AG10803 (cell line): ENCODE data around the gene ATRN.

Experiments used
- DNase-seq: peaks from one replicate; pipeline ENCODE4 v3.0.0; 2010; ENCODE audit warnings: low read depth
- H3K4me3 ChIP-seq: 2 replicates; pipeline ENCODE4 v1.5.1; 2011; ENCODE audit warnings: mild to moderate bottlenecking, low read length, control low read depth
- TF ChIP-seq, protein P1 (sequence below): conservative IDR thresholded peaks from 2 replicates; pipeline ENCODE4 v1.5.1; 2011; ENCODE audit warnings: mild to moderate bottlenecking, low read length, control low read depth, inconsistent platforms

Gene ATRN

DNA sequence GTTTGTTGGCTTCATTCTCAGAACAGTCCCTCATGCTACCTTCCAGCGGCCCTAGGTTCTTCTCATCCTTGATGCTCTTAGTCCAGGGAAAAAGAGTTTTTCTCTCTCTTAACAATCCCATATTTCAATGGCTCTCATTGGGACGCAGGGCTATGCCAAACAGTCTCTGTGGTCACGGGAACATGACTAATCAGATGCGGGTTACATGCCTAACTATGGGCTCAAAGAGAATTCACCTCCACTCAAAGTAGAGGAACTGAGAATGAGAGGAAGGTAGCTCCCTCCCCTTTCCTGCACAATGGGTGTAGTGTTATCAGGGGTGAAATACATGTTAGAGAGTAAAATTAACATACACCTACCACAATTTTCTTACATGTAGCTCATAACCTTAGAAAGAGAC is 18.1 kb upstream of the ATRN start:
- no peak for DNase-seq
- TF ChIP-seq, protein P1, sequence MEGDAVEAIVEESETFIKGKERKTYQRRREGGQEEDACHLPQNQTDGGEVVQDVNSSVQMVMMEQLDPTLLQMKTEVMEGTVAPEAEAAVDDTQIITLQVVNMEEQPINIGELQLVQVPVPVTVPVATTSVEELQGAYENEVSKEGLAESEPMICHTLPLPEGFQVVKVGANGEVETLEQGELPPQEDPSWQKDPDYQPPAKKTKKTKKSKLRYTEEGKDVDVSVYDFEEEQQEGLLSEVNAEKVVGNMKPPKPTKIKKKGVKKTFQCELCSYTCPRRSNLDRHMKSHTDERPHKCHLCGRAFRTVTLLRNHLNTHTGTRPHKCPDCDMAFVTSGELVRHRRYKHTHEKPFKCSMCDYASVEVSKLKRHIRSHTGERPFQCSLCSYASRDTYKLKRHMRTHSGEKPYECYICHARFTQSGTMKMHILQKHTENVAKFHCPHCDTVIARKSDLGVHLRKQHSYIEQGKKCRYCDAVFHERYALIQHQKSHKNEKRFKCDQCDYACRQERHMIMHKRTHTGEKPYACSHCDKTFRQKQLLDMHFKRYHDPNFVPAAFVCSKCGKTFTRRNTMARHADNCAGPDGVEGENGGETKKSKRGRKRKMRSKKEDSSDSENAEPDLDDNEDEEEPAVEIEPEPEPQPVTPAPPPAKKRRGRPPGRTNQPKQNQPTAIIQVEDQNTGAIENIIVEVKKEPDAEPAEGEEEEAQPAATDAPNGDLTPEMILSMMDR, result no peak
- H3K4me3 ChIP-seq, result no peak overlapping the region

GRCh38 chr20:3454831-3455230 is 16.0 kb upstream of the ATRN start:
- DNase-seq, result no peak
- TF ChIP-seq, protein P1, result no peak
- no peak overlapping the region for H3K4me3 ChIP-seq

DNA sequence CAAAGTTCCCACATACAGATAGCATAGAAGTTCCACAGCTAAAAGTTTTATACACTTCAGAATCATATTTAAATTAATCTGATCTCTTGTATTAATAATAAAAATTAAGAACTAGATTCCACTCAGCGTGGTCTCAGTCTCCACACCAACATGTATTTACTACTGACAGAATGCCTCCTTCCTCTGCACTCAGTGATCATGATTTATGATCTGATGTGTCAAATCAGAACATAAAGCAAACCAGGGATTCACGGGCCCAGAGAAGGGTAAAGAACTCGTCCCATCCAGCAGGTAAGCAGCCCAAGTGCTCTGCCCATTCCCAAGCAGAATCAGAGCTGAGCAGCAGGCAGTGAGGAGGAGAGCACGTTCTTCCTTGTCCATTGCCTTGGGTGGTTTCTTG is 14.2 kb upstream of the ATRN start:
- no peak overlapping the region for H3K4me3 ChIP-seq
- TF ChIP-seq, protein P1, result no peak
- no peak for DNase-seq

GRCh38 chr20:3459881-3460307 is 10.9 kb upstream of the ATRN start:
- TF ChIP-seq, protein P1, result no peak
- DNase-seq, result no peak
- no peak overlapping the region for H3K4me3 ChIP-seq

GRCh38 chr20:3461211-3461771 is 9.5 kb upstream of the ATRN start:
- TF ChIP-seq, protein P1, result no peak
- H3K4me3 ChIP-seq, result no peak overlapping the region
- DNase-seq, result peak; percentile 5

DNA sequence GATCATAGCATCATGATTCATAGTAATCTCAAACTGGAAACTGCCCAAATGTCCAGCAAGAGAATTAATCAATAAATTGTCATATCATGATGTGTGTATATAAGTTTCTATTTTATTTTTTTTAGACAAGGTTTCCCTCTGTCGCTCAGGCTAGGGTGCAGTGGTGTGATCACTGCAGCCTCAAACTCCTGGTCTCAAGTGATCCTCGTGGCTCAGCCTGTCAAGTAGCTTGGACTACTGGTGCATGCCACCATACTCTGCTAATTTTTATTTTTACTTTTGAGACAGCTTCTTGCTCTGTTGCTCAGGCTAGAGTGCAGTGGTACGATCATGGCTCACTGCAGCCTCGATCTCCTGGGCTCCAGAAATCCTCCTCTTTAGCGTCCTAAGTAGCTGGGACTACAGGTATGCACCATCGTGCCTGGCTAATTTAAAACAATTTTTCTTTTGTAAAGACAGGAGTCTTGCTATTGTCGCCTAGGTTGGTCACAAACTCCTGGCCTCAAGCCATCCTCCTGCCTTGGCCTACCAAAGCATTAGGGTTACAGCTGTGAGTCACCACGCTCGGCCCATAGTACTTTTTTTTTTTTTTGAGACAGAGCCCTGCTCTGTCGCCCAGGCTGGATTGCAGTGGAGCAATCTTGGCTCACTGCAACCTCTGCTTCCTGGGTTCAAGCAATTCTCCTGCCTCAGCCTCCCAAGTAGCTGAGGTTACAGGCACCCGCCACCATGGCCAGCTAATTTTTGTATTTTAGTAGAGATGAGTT is 8.7 kb upstream of the ATRN start:
- TF ChIP-seq, protein P1, result no peak
- no peak overlapping the region for H3K4me3 ChIP-seq
- DNase-seq, result no peak

DNA sequence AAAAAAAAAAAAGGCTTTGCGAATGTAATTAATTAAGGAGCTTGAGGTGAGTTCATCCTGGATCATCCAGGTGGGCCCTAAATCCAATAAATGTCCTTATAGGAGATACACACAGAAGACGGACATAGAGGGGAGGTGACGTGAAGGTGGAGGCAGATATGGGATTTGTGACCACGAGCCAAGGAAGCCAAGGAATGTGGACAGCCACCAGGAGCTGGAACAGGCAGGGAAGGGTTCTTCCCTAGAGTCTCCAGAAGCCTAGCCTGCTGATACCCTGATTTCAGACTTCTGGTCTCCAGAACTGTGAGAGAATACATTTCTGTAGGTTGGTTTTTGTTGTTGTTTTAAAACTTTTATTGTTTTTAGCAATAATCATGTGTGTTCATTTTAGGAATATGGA is 6.7 kb upstream of the ATRN start:
- no peak for DNase-seq
- no peak overlapping the region for H3K4me3 ChIP-seq
- TF ChIP-seq, protein P1, result no peak
